K562 (cell line): ENCODE results near the gene KISS1. TPM values are rescaled to one million over a fixed set of nuclear protein-coding genes. Genes with fewer than 3 reads are reported as not detected.

Source experiments
- BDP1 ChIP-seq: IDR thresholded peaks from 3 replicates; pipeline ENCODE4 v1.6.1; 2011; ENCODE audit not compliant: insufficient read length, insufficient read depth
- CTBP1 ChIP-seq: fragments of 450-650 bp; IDR thresholded peaks from 2 replicates; pipeline ENCODE4 v1.6.1; 2016; ENCODE audit warnings: borderline replicate concordance
- KLF1 ChIP-seq: fragments of 450-650 bp; IDR thresholded peaks from 2 replicates; pipeline ENCODE4 v1.6.1; 2016; ENCODE audit warnings: missing genetic modification characterization, missing compliant biosample characterization
- MTA2 ChIP-seq: fragments of 450-650 bp; IDR thresholded peaks from 2 replicates; pipeline ENCODE4 v1.6.1; 2016; ENCODE audit warnings: low read depth
- MYC ChIP-seq, 2 experiments: fragments of 250-450 bp in 1 of 2; sonication (Bioruptor Pico) in 1 of 2; IDR thresholded peaks; 2 replicates each; pipeline versions ENCODE4 v1.5.1 to v1.6.1; 2012 to 2021; ENCODE audit warnings: low read depth in 2 of 2, borderline replicate concordance in 1 of 2, improper control_type of control experiment in 1 of 2, low read length in 1 of 2, mild to moderate bottlenecking in 1 of 2, moderate library complexity in 1 of 2
- RAD21 ChIP-seq, 2 experiments: fragments of 250-450 bp in 1 of 2; fragments of 450-650 bp in 1 of 2; sonication (Bioruptor Pico) in 1 of 2; formaldehyde crosslinking in 1 of 2; IDR thresholded peaks in 1 of 2; conservative IDR thresholded peaks in 1 of 2; 2 replicates each; pipeline versions ENCODE4 v1.4.0 to v1.8.0; 2020 to 2022; ENCODE audit warnings: mild to moderate bottlenecking in 2 of 2, moderate library complexity in 1 of 2
- SMC3 ChIP-seq: conservative IDR thresholded peaks from 2 replicates; pipeline ENCODE4 v1.6.1; 2011; ENCODE audit warnings: low read depth, low read length, improper control_type of control experiment; ENCODE audit not compliant: insufficient read depth
- SOX6 ChIP-seq: fragments of 450-650 bp; IDR thresholded peaks from 2 replicates; pipeline ENCODE4 v1.6.1; 2014; ENCODE audit warnings: mild to moderate bottlenecking
- TSC22D4 ChIP-seq: fragments of 450-650 bp; IDR thresholded peaks from 2 replicates; pipeline ENCODE4 v1.6.1; 2016; ENCODE audit warnings: missing genetic modification characterization, missing biosample characterization, control low read depth
- polyA plus RNA-seq, 8 experiments: library from polyadenylated mRNA; depleted of rRNA in 4 of 8; stranded (reverse) in 5 of 8; unstranded in 3 of 8; fragments of >200 nt; fragmentation: Nextera tagmentation in 2 of 8; fragmentation: Illumina TruSeq in 1 of 8; extraction: Ambion mirVana in 2 of 8; extraction: Trizol in 1 of 8; gene quantifications; 2 replicates each; pipeline versions ENCODE4 v1.2.1 to v1.2.3, GENCODE V29; 2011 to 2014; ENCODE audit warnings: inconsistent platforms in 1 of 8, missing spikeins in 1 of 8
- total RNA-seq, 7 experiments: library from RNA; depleted of rRNA in 6 of 7; stranded (reverse); fragments of >200 nt in 6 of 7; fragmentation: Illumina TruSeq in 2 of 7; extraction: Trizol in 2 of 7; gene quantifications; 2 replicates each; pipeline versions ENCODE4 v1.2.1 to v1.2.3, GENCODE V29; 2011 to 2021; ENCODE audit warnings: low replicate concordance in 1 of 7
- TF ChIP-seq, protein P1 (sequence below): sonication (generic); formaldehyde crosslinking; IDR thresholded peaks from 2 replicates; pipeline ENCODE4 v1.8.1; 2023; ENCODE audit warnings: missing genetic modification reagents, mild to moderate bottlenecking, borderline replicate concordance
- TF ChIP-seq, protein P2 (sequence below), 3 experiments: IDR thresholded peaks in 2 of 3; conservative IDR thresholded peaks in 1 of 3; 2 replicates each; pipeline ENCODE4 v1.5.1; 2011 to 2012; ENCODE audit warnings: low read length in 3 of 3, mild to moderate bottlenecking in 3 of 3, control low read depth in 2 of 3, improper control_type of control experiment in 1 of 3, inconsistent platforms in 1 of 3, low read depth in 1 of 3, mixed read lengths in 1 of 3, moderate library complexity in 1 of 3; ENCODE audit not compliant: insufficient read depth in 2 of 3
- TF ChIP-seq, protein P3 (sequence below): fragments of 200-800 bp; sonication (Bioruptor generic); IDR thresholded peaks from 2 replicates; pipeline ENCODE4 v1.6.1; 2017; ENCODE audit warnings: missing genetic modification characterization, missing compliant biosample characterization
- TF ChIP-seq, protein P4 (sequence below): fragments of 450-650 bp; formaldehyde crosslinking; IDR thresholded peaks from 2 replicates; pipeline ENCODE4 v1.4.0; 2020; ENCODE audit warnings: mild to moderate bottlenecking, moderate library complexity
- TF ChIP-seq, protein P5 (sequence below): sonication (generic); formaldehyde crosslinking; IDR thresholded peaks from 2 replicates; pipeline ENCODE4 v1.9.0; 2022; ENCODE audit warnings: mild to moderate bottlenecking, missing genetic modification reagents

KISS1 gene
- total and polyA plus RNA-seq, 9 of the 15 experiments (the other 6 are each of a cell fraction or from before 2014, with no cell fraction given) = 0.31 TPM; not detected in 8

DNA sequence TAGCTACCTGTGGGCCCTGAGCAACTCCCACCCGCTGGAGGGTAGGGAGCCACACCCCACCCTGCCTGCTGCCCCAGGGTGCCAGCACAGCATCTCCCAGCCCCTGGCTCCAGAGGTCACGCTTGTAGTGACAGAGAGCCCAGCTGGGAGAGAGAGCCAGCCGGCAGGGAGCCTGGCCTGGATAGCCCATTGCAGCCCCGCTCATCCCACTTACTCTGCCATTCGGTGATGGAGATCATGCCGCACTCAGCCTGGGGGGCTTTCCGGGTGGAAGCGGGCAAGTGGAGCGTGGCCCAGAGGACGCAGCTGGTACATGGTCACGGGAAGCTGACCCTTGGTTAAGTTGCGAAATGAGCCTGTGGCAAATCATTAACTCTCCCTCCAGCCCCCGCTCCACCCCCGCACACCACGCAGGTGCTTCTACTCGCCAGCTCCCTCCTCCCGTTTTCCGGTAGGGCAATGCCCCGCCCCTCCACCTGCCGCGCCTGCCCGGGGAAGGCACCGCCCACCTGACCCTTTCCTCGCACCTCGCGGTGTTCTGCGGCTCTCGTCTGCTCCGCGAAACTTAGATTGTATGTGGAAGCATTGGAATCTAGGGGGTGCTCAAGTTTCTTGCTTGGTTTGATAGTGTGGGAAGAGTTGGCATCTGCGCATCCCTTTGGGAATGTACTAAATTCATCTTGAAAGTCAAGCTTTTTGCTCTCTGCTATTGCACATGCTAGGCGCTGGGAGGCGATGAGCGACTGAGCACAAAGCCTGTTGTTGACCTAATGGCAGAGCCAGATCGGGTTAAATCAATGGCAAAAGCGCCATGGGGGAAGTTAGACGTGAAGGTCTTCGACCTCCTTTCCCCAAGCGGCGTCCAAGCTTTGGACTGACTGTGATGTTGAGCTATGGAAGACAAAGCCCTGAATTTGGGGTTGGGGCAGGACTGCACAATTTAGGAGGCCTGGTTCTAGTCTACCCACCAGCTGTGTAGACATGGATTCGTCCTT lies 17.7 kb upstream of the KISS1 start, which contains the start of gene GOLT1A (continued):
- TF ChIP-seq, protein P1, sequence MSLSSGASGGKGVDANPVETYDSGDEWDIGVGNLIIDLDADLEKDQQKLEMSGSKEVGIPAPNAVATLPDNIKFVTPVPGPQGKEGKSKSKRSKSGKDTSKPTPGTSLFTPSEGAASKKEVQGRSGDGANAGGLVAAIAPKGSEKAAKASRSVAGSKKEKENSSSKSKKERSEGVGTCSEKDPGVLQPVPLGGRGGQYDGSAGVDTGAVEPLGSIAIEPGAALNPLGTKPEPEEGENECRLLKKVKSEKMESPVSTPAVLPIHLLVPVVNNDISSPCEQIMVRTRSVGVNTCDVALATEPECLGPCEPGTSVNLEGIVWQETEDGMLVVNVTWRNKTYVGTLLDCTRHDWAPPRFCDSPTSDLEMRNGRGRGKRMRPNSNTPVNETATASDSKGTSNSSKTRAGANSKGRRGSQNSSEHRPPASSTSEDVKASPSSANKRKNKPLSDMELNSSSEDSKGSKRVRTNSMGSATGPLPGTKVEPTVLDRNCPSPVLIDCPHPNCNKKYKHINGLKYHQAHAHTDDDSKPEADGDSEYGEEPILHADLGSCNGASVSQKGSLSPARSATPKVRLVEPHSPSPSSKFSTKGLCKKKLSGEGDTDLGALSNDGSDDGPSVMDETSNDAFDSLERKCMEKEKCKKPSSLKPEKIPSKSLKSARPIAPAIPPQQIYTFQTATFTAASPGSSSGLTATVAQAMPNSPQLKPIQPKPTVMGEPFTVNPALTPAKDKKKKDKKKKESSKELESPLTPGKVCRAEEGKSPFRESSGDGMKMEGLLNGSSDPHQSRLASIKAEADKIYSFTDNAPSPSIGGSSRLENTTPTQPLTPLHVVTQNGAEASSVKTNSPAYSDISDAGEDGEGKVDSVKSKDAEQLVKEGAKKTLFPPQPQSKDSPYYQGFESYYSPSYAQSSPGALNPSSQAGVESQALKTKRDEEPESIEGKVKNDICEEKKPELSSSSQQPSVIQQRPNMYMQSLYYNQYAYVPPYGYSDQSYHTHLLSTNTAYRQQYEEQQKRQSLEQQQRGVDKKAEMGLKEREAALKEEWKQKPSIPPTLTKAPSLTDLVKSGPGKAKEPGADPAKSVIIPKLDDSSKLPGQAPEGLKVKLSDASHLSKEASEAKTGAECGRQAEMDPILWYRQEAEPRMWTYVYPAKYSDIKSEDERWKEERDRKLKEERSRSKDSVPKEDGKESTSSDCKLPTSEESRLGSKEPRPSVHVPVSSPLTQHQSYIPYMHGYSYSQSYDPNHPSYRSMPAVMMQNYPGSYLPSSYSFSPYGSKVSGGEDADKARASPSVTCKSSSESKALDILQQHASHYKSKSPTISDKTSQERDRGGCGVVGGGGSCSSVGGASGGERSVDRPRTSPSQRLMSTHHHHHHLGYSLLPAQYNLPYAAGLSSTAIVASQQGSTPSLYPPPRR (CRISPR knock-in tag) = 0 out of 2 replicates have a peak, but pooled peaks have one; percentile 56
- TF ChIP-seq BDP1 (no peak), SMC3 (peak; percentile 72), MTA2 (no peak), KLF1 (tag) (0 out of 2 replicates have a peak, but pooled peaks have one; percentile 26), MYC (IDR thresholded peaks at IDR 0.05; ENCODE audit: low read depth, low read length) (0 out of 2 replicates have a peak, but pooled peaks have one; percentile 17), MYC (CRISPR knock-in tag; IDR thresholded peaks at IDR 0.05; ENCODE audit: borderline replicate concordance, low read depth) (no peak), SOX6 (0 out of 2 replicates have a peak, but pooled peaks have one; percentile 13), RAD21 (CRISPR knock-in tag; conservative IDR thresholded peaks at IDR 0.05 in 1 of 2, IDR thresholded peaks at IDR 0.05 in 1 of 2) (peak; percentile 93 to 97), TSC22D4 (tag) (no peak), CTBP1 (peak; percentile 87)
- TF ChIP-seq, protein P2, sequence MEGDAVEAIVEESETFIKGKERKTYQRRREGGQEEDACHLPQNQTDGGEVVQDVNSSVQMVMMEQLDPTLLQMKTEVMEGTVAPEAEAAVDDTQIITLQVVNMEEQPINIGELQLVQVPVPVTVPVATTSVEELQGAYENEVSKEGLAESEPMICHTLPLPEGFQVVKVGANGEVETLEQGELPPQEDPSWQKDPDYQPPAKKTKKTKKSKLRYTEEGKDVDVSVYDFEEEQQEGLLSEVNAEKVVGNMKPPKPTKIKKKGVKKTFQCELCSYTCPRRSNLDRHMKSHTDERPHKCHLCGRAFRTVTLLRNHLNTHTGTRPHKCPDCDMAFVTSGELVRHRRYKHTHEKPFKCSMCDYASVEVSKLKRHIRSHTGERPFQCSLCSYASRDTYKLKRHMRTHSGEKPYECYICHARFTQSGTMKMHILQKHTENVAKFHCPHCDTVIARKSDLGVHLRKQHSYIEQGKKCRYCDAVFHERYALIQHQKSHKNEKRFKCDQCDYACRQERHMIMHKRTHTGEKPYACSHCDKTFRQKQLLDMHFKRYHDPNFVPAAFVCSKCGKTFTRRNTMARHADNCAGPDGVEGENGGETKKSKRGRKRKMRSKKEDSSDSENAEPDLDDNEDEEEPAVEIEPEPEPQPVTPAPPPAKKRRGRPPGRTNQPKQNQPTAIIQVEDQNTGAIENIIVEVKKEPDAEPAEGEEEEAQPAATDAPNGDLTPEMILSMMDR (IDR thresholded peaks at IDR 0.05 in 2 of 3, conservative IDR thresholded peaks at IDR 0.05 in 1 of 3; ENCODE audit: insufficient read depth in 2 of 3, low read depth in 1 of 3, low read length in 3 of 3) = peak; percentile 78 to 90 (median 87)
- TF ChIP-seq, protein P3, sequence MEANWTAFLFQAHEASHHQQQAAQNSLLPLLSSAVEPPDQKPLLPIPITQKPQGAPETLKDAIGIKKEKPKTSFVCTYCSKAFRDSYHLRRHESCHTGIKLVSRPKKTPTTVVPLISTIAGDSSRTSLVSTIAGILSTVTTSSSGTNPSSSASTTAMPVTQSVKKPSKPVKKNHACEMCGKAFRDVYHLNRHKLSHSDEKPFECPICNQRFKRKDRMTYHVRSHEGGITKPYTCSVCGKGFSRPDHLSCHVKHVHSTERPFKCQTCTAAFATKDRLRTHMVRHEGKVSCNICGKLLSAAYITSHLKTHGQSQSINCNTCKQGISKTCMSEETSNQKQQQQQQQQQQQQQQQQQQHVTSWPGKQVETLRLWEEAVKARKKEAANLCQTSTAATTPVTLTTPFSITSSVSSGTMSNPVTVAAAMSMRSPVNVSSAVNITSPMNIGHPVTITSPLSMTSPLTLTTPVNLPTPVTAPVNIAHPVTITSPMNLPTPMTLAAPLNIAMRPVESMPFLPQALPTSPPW = peak; percentile 62
- TF ChIP-seq, protein P4, sequence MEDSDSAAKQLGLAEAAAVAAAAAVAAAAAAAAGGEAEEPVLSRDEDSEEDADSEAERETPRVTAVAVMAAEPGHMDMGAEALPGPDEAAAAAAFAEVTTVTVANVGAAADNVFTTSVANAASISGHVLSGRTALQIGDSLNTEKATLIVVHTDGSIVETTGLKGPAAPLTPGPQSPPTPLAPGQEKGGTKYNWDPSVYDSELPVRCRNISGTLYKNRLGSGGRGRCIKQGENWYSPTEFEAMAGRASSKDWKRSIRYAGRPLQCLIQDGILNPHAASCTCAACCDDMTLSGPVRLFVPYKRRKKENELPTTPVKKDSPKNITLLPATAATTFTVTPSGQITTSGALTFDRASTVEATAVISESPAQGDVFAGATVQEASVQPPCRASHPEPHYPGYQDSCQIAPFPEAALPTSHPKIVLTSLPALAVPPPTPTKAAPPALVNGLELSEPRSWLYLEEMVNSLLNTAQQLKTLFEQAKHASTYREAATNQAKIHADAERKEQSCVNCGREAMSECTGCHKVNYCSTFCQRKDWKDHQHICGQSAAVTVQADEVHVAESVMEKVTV (CRISPR knock-in tag) = peak; percentile 88
- TF ChIP-seq, protein P5, sequence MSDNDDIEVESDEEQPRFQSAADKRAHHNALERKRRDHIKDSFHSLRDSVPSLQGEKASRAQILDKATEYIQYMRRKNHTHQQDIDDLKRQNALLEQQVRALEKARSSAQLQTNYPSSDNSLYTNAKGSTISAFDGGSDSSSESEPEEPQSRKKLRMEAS (CRISPR knock-in tag) = peak; percentile 37
